Hepatocyte (in vitro differentiated cells): Measurements from ENCODE around the gene STX7.

Experiments used
- CTCF ChIP-seq: fragments of 200-600 bp; sonication (generic); IDR thresholded peaks from 2 replicates; pipeline ENCODE4 v1.5.1; 2016; ENCODE audit warnings: antibody characterized with exemption, mild to moderate bottlenecking; ENCODE audit not compliant: poor library complexity
- EZH2phosphoT487 ChIP-seq: fragments of 200-600 bp; sonication (generic); IDR thresholded peaks from one replicate; pipeline ENCODE4 v1.6.1; 2018; ENCODE audit warnings: antibody characterized with exemption, mild to moderate bottlenecking, low read depth, moderate library complexity; ENCODE audit not compliant: unreplicated experiment, severe bottlenecking

- TF ChIP-seq CTCF = no peak
- no peak for TF ChIP-seq EZH2phosphoT487
These were observed 69.7 kb downstream of the STX7 start for GRCh38 chr6:132443206-132443605.
